ENCODE results near the gene EIF2S1. TPM values are rescaled to one million over a fixed set of nuclear protein-coding genes. Genes with fewer than 3 reads are reported as not detected.

Gene EIF2S1
- total RNA-seq, 1 experiment from 2014 or later = 148 TPM

DNA sequence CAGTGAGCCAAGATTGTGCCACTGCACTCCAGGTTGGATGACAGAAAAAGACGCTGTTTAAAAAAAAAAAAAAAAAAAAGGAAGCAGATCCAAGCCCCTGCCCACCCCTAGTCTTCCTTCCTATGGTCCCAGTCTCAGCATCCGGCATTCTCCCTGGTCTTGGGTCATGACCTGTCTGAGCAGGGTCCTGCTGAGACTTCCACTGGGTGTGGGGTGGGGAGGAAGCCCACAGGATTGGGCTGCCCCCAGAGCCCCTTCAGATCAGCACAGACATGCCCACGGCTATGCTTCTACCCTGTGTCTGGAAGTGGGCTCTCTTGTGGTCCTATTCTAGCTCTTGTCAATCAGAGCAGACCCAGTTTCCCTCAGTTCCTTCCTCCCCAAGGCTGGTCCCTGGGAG is 64.4 kb downstream of the EIF2S1 start:
- DNase-seq = no peak
- TF ChIP-seq, protein P1, sequence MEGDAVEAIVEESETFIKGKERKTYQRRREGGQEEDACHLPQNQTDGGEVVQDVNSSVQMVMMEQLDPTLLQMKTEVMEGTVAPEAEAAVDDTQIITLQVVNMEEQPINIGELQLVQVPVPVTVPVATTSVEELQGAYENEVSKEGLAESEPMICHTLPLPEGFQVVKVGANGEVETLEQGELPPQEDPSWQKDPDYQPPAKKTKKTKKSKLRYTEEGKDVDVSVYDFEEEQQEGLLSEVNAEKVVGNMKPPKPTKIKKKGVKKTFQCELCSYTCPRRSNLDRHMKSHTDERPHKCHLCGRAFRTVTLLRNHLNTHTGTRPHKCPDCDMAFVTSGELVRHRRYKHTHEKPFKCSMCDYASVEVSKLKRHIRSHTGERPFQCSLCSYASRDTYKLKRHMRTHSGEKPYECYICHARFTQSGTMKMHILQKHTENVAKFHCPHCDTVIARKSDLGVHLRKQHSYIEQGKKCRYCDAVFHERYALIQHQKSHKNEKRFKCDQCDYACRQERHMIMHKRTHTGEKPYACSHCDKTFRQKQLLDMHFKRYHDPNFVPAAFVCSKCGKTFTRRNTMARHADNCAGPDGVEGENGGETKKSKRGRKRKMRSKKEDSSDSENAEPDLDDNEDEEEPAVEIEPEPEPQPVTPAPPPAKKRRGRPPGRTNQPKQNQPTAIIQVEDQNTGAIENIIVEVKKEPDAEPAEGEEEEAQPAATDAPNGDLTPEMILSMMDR (IDR thresholded peaks at IDR 0.05; ENCODE audit: unreplicated experiment) = no peak
- CTCF ChIA-PET = interaction anchor here (1.4 to 5.1 kb wide), 2 partner anchors 89 to 147 kb away, joined by 4 to 64 read pairs; no protein-coding TSS in a partner anchor
- Mint-ChIP-seq H3K4me3 (ENCODE audit: low read depth, unreplicated experiment) (no peak overlapping the region), H3K4me1 (ENCODE audit: low read depth, unreplicated experiment) (peaks cover 12% of the 10 kb centered on the region), H3K9me3 (ENCODE audit: low read depth, unreplicated experiment) (no peaks in the 10 kb centered on the region), H3K27ac (ENCODE audit: unreplicated experiment) (no peak overlapping the region), H3K27me3 (ENCODE audit: unreplicated experiment) (peaks cover 14% of the 10 kb centered on the region), H3K36me3 (ENCODE audit: insufficient read depth, unreplicated experiment) (no peaks in the 10 kb centered on the region)
- intact Hi-C loops (cut with micrococcal nuclease; ENCODE audit: unreplicated experiment) = no loop called here
- BruUV-seq (replicated peaks) = no TSS peak

DNA sequence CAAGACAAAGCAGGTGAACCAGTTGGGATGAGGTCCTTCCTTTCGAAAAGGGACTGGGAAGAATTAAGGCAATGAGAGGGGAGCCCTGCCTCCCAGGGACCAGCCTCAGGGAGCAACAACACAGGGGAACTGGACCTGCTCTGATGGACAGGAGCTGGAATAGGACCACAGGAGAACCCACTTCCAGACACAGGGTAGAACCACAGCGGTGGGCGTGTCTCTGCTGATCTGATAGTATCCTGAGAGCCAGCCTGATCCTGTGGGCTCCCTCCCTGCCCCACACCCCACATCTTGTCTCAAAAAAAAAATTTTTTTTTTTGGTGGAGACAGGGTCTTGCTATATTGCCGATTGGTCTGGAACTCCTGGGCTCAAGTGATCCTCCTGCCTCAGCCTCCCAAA is 65.5 kb downstream of the EIF2S1 start:
- DNase-seq = no peak
- Mint-ChIP-seq H3K27me3 (ENCODE audit: unreplicated experiment) (peaks cover 14% of the 10 kb centered on the region), H3K36me3 (ENCODE audit: insufficient read depth, unreplicated experiment) (no peaks in the 10 kb centered on the region), H3K4me3 (ENCODE audit: low read depth, unreplicated experiment) (no peak overlapping the region), H3K9me3 (ENCODE audit: low read depth, unreplicated experiment) (no peaks in the 10 kb centered on the region), H3K27ac (ENCODE audit: unreplicated experiment) (no peak overlapping the region), H3K4me1 (ENCODE audit: low read depth, unreplicated experiment) (peaks cover 12% of the 10 kb centered on the region)
- CTCF ChIA-PET = interaction anchor here (1.4 to 5.1 kb wide), 2 partner anchors 88 to 146 kb away, joined by 4 to 64 read pairs; no protein-coding TSS in a partner anchor
- no TSS peak for BruUV-seq (replicated peaks)
- intact Hi-C loops (cut with micrococcal nuclease; ENCODE audit: unreplicated experiment) = loop anchor here (5.0 kb wide), 1 partner anchor 102 kb away; no protein-coding TSS in a partner anchor
- TF ChIP-seq, protein P1 (IDR thresholded peaks at IDR 0.05; ENCODE audit: unreplicated experiment) = no peak

DNA sequence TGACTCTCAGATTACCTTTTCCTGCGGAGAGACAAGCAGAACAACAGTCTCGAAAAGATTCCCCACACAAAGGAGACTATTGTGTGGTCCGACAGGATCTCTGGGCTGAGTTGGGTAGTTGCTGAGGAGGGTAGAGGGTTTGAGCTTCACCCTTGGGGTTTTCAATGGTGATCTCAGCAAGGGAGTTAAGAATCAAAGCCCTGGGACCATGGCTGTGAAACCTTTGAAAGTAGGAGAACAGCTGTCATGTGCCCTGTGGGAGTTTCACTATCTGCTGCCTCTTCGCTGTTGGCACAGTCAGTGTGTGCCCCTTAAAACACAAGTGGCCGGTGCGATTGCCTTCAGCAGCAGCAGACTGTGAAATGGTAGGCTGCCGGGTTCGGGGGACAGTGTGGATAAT is 66.0 kb downstream of the EIF2S1 start:
- TF ChIP-seq, protein P1 (IDR thresholded peaks at IDR 0.05; ENCODE audit: unreplicated experiment) = no peak
- Mint-ChIP-seq H3K9me3 (ENCODE audit: low read depth, unreplicated experiment) (no peaks in the 10 kb centered on the region), H3K4me1 (ENCODE audit: low read depth, unreplicated experiment) (peaks cover 12% of the 10 kb centered on the region), H3K27ac (ENCODE audit: unreplicated experiment) (no peak overlapping the region), H3K4me3 (ENCODE audit: low read depth, unreplicated experiment) (no peak overlapping the region), H3K36me3 (ENCODE audit: insufficient read depth, unreplicated experiment) (no peaks in the 10 kb centered on the region), H3K27me3 (ENCODE audit: unreplicated experiment) (peaks cover 14% of the 10 kb centered on the region)
- no peak for DNase-seq
- intact Hi-C loops (cut with micrococcal nuclease; ENCODE audit: unreplicated experiment) = loop anchor here (5.0 kb wide), 1 partner anchor 101 kb away; no protein-coding TSS in a partner anchor
- CTCF ChIA-PET = interaction anchor here (0.6 to 5.1 kb wide), 6 partner anchors 87 to 278 kb away, joined by 4 to 64 read pairs (median 13); no protein-coding TSS in a partner anchor
- no TSS peak for BruUV-seq (replicated peaks)

DNA sequence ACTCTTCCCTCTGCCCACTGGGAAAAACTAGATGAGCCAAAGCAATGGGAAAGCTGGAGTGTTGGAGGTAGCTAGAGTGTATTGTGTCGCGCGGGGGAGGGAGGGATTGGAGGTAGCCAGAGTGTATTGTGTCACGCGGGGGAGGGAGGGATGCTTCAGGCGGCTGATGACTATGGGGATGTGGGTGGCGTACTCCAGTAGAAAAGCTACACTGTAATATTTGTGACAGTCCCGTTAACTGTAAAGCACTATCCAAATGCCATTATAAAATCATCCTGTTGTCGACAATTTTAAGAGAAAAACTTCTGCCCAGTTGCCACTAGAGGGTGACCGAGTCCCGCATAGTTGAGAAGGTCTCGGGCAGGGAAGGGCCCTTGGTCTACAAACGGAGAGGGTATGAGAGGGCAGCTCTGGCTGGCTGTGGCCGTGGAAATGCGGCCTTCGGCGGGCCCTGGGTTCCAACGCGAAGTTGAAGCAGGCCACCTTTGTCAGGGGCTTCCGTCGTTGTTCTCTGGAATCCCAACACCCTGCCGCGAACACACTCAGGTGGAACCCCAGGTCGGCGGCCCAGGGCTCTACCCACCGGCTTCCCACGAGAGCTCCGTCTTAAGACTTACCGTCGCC is 67.0 kb downstream of the EIF2S1 start:
- BruUV-seq (replicated peaks) = no TSS peak
- H3K27ac Mint-ChIP-seq (ENCODE audit: unreplicated experiment) = no peak overlapping the region
- H3K4me1 Mint-ChIP-seq (ENCODE audit: low read depth, unreplicated experiment) = peaks cover 12% of the 10 kb centered on the region
- no peaks in the 10 kb centered on the region for H3K9me3 Mint-ChIP-seq (ENCODE audit: low read depth, unreplicated experiment)
- CTCF ChIA-PET = interaction anchor here (0.6 to 5.1 kb wide), 15 partner anchors 9 to 277 kb away, joined by 3 to 64 read pairs (median 4); partner anchors contain the start of gene PLEK2
- TF ChIP-seq, protein P1 (IDR thresholded peaks at IDR 0.05; ENCODE audit: unreplicated experiment) = peak; percentile 63
- no peaks in the 10 kb centered on the region for H3K36me3 Mint-ChIP-seq (ENCODE audit: insufficient read depth, unreplicated experiment)
- DNase-seq = peak; percentile 77
- H3K27me3 Mint-ChIP-seq (ENCODE audit: unreplicated experiment) = peaks cover 14% of the 10 kb centered on the region
- intact Hi-C loops (cut with micrococcal nuclease; ENCODE audit: unreplicated experiment) = loop anchor here (1.0 to 5.0 kb wide), 2 partner anchors 100 to 144 kb away; no protein-coding TSS in a partner anchor
- H3K4me3 Mint-ChIP-seq (ENCODE audit: low read depth, unreplicated experiment) = no peak overlapping the region
